Measurements from ENCODE around the gene FLNB. TPM values are rescaled to one million over a fixed set of nuclear protein-coding genes. Genes with fewer than 3 reads are reported as not detected.
A peak's percentile ranks its signal among the peaks of the same experiment; 100 is the strongest.

FLNB gene
- total and polyA plus RNA-seq, 2 of the 13 experiments (the other 11 are each of a cell fraction or from before 2014, with no cell fraction given) = 106 to 130 TPM

- TF ChIP-seq ZNF850 (CRISPR knock-in tag; conservative IDR thresholded peaks at IDR 0.05) (0 out of 2 replicates have a peak, but pooled peaks have one; percentile 53), ZNF607 (CRISPR knock-in tag; IDR thresholded peaks at IDR 0.05; ENCODE audit: borderline replicate concordance) (no peak), MTF1 (CRISPR knock-in tag; IDR thresholded peaks at IDR 0.05) (no peak), TRIM24 (CRISPR knock-in tag; IDR thresholded peaks at IDR 0.05) (no peak), SP5 (CRISPR knock-in tag; IDR thresholded peaks at IDR 0.05; ENCODE audit: borderline replicate concordance, low read depth) (peak; percentile 38; the same call in 1 of the 2 replicates), MAFK (conservative IDR thresholded peaks at IDR 0.05 in 1 of 2, IDR thresholded peaks at IDR 0.05 in 1 of 2; ENCODE audit: low read length in 2 of 2) (no peak), ERF (CRISPR knock-in tag; IDR thresholded peaks at IDR 0.05) (no peak), SIX4 (CRISPR knock-in tag; IDR thresholded peaks at IDR 0.05) (no peak), THAP11 (CRISPR knock-in tag; IDR thresholded peaks at IDR 0.05) (no peak), ZNF720 (CRISPR knock-in tag; IDR thresholded peaks at IDR 0.05) (no peak), SMAD9 (CRISPR knock-in tag; IDR thresholded peaks at IDR 0.05) (no peak), IRF2 (CRISPR knock-in tag; IDR thresholded peaks at IDR 0.05) (no peak), ZNF292 (CRISPR knock-in tag; IDR thresholded peaks at IDR 0.05; ENCODE audit: borderline replicate concordance, low read depth) (no peak), ZFX (CRISPR knock-in tag; IDR thresholded peaks at IDR 0.05; ENCODE audit: low read depth) (peak; percentile 17; the same call in 1 of the 2 replicates), ZBTB25 (CRISPR knock-in tag; IDR thresholded peaks at IDR 0.05) (no peak), STAG1 (CRISPR knock-in tag; IDR thresholded peaks at IDR 0.05) (no peak), ZFAT (CRISPR knock-in tag; conservative IDR thresholded peaks at IDR 0.05) (no peak)
- TF ChIP-seq, protein P1, sequence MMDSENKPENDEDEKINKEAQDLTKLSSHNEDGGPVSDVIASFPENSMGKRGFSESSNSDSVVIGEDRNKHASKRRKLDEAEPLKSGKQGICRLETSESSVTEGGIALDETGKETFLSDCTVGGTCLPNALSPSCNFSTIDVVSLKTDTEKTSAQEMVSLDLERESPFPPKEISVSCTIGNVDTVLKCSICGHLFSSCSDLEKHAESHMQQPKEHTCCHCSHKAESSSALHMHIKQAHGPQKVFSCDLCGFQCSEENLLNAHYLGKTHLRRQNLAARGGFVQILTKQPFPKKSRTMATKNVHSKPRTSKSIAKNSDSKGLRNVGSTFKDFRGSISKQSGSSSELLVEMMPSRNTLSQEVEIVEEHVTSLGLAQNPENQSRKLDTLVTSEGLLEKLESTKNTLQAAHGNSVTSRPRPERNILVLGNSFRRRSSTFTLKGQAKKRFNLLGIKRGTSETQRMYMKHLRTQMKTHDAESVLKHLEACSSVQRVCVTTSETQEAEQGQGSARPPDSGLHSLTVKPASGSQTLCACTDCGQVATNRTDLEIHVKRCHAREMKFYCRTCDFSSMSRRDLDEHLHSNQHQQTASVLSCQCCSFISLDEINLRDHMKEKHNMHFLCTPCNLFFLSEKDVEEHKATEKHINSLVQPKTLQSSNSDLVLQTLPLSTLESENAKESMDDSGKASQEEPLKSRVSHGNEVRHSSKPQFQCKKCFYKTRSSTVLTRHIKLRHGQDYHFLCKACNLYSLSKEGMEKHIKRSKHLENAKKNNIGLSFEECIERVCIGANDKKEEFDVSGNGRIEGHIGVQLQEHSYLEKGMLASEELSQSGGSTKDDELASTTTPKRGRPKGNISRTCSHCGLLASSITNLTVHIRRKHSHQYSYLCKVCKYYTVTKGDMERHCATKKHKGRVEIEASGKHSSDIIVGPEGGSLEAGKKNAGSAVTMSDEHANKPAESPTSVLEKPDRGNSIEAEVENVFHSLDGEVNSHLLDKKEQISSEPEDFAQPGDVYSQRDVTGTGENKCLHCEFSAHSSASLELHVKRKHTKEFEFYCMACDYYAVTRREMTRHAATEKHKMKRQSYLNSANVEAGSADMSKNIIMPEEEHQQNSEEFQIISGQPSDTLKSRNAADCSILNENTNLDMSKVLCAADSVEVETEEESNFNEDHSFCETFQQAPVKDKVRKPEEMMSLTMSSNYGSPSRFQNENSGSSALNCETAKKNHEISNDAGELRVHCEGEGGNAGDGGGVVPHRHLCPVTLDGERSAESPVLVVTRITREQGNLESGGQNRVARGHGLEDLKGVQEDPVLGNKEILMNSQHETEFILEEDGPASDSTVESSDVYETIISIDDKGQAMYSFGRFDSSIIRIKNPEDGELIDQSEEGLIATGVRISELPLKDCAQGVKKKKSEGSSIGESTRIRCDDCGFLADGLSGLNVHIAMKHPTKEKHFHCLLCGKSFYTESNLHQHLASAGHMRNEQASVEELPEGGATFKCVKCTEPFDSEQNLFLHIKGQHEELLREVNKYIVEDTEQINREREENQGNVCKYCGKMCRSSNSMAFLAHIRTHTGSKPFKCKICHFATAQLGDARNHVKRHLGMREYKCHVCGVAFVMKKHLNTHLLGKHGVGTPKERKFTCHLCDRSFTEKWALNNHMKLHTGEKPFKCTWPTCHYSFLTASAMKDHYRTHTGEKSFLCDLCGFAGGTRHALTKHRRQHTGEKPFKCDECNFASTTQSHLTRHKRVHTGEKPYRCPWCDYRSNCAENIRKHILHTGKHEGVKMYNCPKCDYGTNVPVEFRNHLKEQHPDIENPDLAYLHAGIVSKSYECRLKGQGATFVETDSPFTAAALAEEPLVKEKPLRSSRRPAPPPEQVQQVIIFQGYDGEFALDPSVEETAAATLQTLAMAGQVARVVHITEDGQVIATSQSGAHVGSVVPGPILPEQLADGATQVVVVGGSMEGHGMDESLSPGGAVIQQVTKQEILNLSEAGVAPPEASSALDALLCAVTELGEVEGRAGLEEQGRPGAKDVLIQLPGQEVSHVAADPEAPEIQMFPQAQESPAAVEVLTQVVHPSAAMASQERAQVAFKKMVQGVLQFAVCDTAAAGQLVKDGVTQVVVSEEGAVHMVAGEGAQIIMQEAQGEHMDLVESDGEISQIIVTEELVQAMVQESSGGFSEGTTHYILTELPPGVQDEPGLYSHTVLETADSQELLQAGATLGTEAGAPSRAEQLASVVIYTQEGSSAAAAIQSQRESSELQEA (CRISPR knock-in tag; IDR thresholded peaks at IDR 0.05; ENCODE audit: not compliant biosample characterization) = no peak
- TF ChIP-seq, protein P2, sequence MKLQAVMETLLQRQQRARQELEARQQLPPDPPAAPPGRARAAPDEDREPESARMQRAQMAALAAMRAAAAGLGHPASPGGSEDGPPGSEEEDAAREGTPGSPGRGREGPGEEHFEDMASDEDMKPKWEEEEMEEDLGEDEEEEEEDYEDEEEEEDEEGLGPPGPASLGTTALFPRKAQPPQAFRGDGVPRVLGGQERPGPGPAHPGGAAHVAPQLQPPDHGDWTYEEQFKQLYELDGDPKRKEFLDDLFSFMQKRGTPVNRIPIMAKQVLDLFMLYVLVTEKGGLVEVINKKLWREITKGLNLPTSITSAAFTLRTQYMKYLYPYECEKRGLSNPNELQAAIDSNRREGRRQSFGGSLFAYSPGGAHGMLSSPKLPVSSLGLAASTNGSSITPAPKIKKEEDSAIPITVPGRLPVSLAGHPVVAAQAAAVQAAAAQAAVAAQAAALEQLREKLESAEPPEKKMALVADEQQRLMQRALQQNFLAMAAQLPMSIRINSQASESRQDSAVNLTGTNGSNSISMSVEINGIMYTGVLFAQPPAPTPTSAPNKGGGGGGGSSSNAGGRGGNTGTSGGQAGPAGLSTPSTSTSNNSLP (IDR thresholded peaks at IDR 0.05; ENCODE audit: low read depth, low read length) = no peak
- TF ChIP-seq, protein P3, sequence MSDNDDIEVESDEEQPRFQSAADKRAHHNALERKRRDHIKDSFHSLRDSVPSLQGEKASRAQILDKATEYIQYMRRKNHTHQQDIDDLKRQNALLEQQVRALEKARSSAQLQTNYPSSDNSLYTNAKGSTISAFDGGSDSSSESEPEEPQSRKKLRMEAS (IDR thresholded peaks at IDR 0.05) = peak; percentile 14; the same call in 1 of the 2 replicates
Observed at GRCh38 chr3:58176827-58177489, 168.7 kb downstream of the FLNB start (continued).
